MM.1S (cell line): ENCODE results near the gene CBLB.

Experiments
- DNase-seq: peaks from one replicate; pipeline ENCODE4 v3.0.0-alpha.2; 2015
- H2AFZ ChIP-seq: fragments of 300-600 bp; sonication (generic); 2 replicates; pipeline ENCODE4 v1.6.0; 2016; ENCODE audit warnings: antibody characterized with exemption, low read length
- H3F3A ChIP-seq: fragments of 300-600 bp; sonication (generic); 2 replicates; pipeline ENCODE4 v1.6.1; 2016; ENCODE audit warnings: mild to moderate bottlenecking, antibody characterized with exemption, low read length, moderate library complexity, mixed read lengths; ENCODE audit not compliant: insufficient read depth
- H3K27ac ChIP-seq: fragments of 300-600 bp; sonication (generic); 2 replicates; pipeline ENCODE4 v1.5.1; 2016; ENCODE audit warnings: mild to moderate bottlenecking, low read length
- H3K27me3 ChIP-seq: fragments of 300-600 bp; sonication (generic); replicated peaks from 2 replicates; pipeline ENCODE4 v1.6.0; 2016; ENCODE audit warnings: low read length; ENCODE audit not compliant: insufficient read depth
- H3K36me3 ChIP-seq: fragments of 300-600 bp; sonication (generic); replicated peaks from 2 replicates; pipeline ENCODE4 v1.6.1; 2016; ENCODE audit warnings: mild to moderate bottlenecking, low read length, mixed read lengths; ENCODE audit not compliant: insufficient read depth
- H3K4me1 ChIP-seq: fragments of 300-600 bp; sonication (generic); 2 replicates; pipeline ENCODE4 v1.6.1; 2016; ENCODE audit warnings: low read length, mixed read lengths
- H3K4me2 ChIP-seq: fragments of 300-600 bp; sonication (generic); 2 replicates; pipeline ENCODE4 v1.6.0; 2016; ENCODE audit warnings: low read depth, low read length
- H3K4me3 ChIP-seq: fragments of 300-600 bp; sonication (generic); 2 replicates; pipeline ENCODE4 v1.5.1; 2016; ENCODE audit warnings: low read length, mixed read lengths
- H3K79me2 ChIP-seq: fragments of 300-600 bp; sonication (generic); 2 replicates; pipeline ENCODE4 v1.6.1; 2016; ENCODE audit warnings: mixed run types, low read length, mixed read lengths
- H3K9ac ChIP-seq: fragments of 300-600 bp; sonication (generic); 2 replicates; pipeline ENCODE4 v1.6.1; 2016; ENCODE audit warnings: low read length, mixed read lengths
- H3K9me2 ChIP-seq: fragments of 300-600 bp; sonication (generic); replicated peaks from 2 replicates; pipeline ENCODE4 v1.6.1; 2016; ENCODE audit warnings: mild to moderate bottlenecking, low read length, mixed read lengths; ENCODE audit not compliant: insufficient read depth
- H3K9me3 ChIP-seq: fragments of 300-600 bp; sonication (generic); replicated peaks from 2 replicates; pipeline ENCODE4 v1.6.1; 2016; ENCODE audit warnings: mild to moderate bottlenecking, low read length, mixed read lengths; ENCODE audit not compliant: insufficient read depth
- H4K20me1 ChIP-seq: fragments of 300-600 bp; sonication (generic); 2 replicates; pipeline ENCODE4 v1.6.1; 2016; ENCODE audit warnings: mild to moderate bottlenecking, low read length, moderate library complexity, mixed read lengths; ENCODE audit not compliant: insufficient read depth
- CTCF ChIP-seq: fragments of 300-600 bp; sonication (generic); IDR thresholded peaks from 2 replicates; pipeline ENCODE4 v1.5.1; 2016; ENCODE audit warnings: antibody characterized with exemption, low read length, mixed read lengths
- EZH2 ChIP-seq: fragments of 300-600 bp; sonication (generic); optimal IDR thresholded peaks from 2 replicates; pipeline ENCODE3; 2017; ENCODE audit warnings: low read depth, mild to moderate bottlenecking, antibody characterized with exemption, low read length, mixed read lengths
- EZH2phosphoT487 ChIP-seq: fragments of 300-600 bp; sonication (generic); IDR thresholded peaks from 2 replicates; pipeline ENCODE4 v1.6.1; 2018; ENCODE audit warnings: antibody characterized with exemption, low read length

Gene CBLB

GRCh38 chr3:105719791-105720190 lies 149.0 kb downstream of the CBLB start:
- Histone ChIP-seq H3K27ac (no peak overlapping the region), H3K4me2 (no peak overlapping the region), H3K4me1 (peaks cover 6% of the 10 kb centered on the region; the same call in 1 of the 2 replicates), H3K27me3 (no peaks in the 10 kb centered on the region), H4K20me1 (no peaks in the 10 kb centered on the region), H3K4me3 (no peak overlapping the region), H3K9me3 (no peaks in the 10 kb centered on the region), H3F3A (no peaks in the 10 kb centered on the region), H3K9ac (no peak overlapping the region), H2AFZ (no peak overlapping the region), H3K36me3 (no peaks in the 10 kb centered on the region), H3K9me2 (no peaks in the 10 kb centered on the region), H3K79me2 (no peaks in the 10 kb centered on the region)
- TF ChIP-seq EZH2 (no peak), EZH2phosphoT487 (no peak), CTCF (no peak)
- DNase-seq: no peak

GRCh38 chr3:105715372-105715771 lies 153.4 kb downstream of the CBLB start:
- no peak overlapping the region for H3K27ac ChIP-seq
- H3F3A ChIP-seq: no peaks in the 10 kb centered on the region
- no peak overlapping the region for H3K9ac ChIP-seq

GRCh38 chr3:105714453-105714852 lies 154.4 kb downstream of the CBLB start:
- Histone ChIP-seq H3K4me2 (no peak overlapping the region), H3F3A (no peaks in the 10 kb centered on the region), H4K20me1 (no peaks in the 10 kb centered on the region), H2AFZ (no peak overlapping the region), H3K9ac (no peak overlapping the region), H3K79me2 (no peaks in the 10 kb centered on the region), H3K9me3 (no peaks in the 10 kb centered on the region), H3K36me3 (no peaks in the 10 kb centered on the region), H3K27me3 (no peaks in the 10 kb centered on the region), H3K4me3 (no peak overlapping the region), H3K4me1 (no peaks in the 10 kb centered on the region), H3K27ac (no peak overlapping the region), H3K9me2 (no peaks in the 10 kb centered on the region)
- DNase-seq: no peak
- TF ChIP-seq CTCF: no peak
- no peak for TF ChIP-seq EZH2
- TF ChIP-seq EZH2phosphoT487: no peak

More at GRCh38 chr3:105715372-105715771, 153.4 kb downstream of the CBLB start:
- DNase-seq: no peak
- Histone ChIP-seq H3K79me2 (no peaks in the 10 kb centered on the region), H3K4me2 (no peak overlapping the region), H3K4me1 (no peaks in the 10 kb centered on the region), H2AFZ (no peak overlapping the region), H3K9me2 (no peaks in the 10 kb centered on the region), H3K36me3 (no peaks in the 10 kb centered on the region), H3K4me3 (no peak overlapping the region), H3K9me3 (no peaks in the 10 kb centered on the region), H4K20me1 (no peaks in the 10 kb centered on the region), H3K27me3 (no peaks in the 10 kb centered on the region)
- TF ChIP-seq EZH2: no peak
- TF ChIP-seq CTCF: no peak
- TF ChIP-seq EZH2phosphoT487: no peak
